Stimulated activated CD4-positive, alpha-beta T cell treated with anti-CD3 and anti-CD28 coated beads, TNF-alpha, amount 100 ng/mL, for 24 hours (primary cell): Measurements from ENCODE around the gene GNAL.
"Not testable (repeated sequence)": the region's sequence is repeated elsewhere in the genome, so short reads cannot be mapped to it uniquely, and the experiment has no call there.

Experiments
- DNase-seq, 3 experiments: peaks; one replicate each; pipeline ENCODE4 v3.0.0-alpha.2; 2020; ENCODE audit warnings: low read depth in 3 of 3

The GNAL gene

GRCh38 chr18:11849279-11849678 lies 160.2 kb downstream of the GNAL start:
- no peak for DNase-seq

DNA sequence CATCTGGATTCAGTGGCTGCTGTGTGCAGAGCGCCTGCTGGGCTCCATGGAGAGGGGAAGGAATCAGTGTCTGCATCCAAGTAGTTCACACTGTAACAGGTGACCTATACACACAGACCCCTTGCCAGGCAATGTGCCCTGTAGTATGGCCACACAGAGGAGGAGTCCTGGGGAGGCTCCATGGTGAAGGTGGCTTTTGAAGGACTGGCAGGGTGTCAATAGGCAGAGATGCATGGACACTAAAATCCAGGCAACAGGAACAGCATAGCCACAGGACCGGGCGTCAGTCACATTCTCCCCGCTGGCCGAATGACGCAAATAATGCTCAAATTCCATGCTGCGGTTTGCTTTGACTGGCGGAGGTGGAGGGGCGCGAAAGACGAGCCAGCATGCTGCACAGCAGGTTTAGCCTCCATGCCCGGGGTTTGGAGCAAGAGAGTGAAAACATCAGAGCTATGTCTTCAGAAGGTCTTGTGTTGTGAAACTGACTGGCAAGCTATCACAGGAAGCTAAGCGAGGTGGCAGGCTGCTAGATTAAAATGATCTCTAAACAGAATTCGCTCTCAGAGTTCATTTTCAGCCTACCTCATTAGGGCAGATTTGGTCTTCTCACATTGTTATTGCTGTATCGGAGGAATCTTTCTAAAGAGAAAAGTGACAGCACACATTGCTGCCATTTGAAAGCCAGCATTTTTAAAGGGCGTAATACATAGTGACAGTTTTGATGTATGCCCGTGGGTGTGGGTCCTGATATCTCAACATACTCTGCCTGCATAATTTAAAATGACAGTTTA lies 161.0 kb downstream of the GNAL start:
- DNase-seq: peak; percentile 19 to 55 (median 23)

DNA sequence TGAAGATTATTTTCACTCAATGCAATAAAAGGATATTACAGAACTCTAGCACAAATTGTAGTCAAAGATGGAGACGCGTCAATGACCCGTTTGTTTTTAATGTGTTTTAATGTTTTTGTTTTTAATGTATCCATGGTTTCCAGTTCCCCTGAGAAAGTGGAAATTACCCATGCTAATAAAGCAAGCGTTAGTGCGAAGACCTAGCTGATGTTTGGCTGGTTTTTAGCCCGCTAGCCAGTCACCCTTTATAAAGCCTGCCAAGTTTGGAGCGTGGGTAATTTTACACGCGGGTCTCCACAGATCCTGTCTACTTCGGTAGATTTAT lies 161.7 kb downstream of the GNAL start:
- DNase-seq: no peak

GRCh38 chr18:11851146-11851805 lies 162.2 kb downstream of the GNAL start, which contains the start of gene CHMP1B:
Gene CHMP1B, plus strand, starts transcription at chr18:11851413. Its CDS starts 99 bp downstream, at chr18:11851512.
- DNase-seq: peak; percentile 93 to 96 (median 95)

DNA sequence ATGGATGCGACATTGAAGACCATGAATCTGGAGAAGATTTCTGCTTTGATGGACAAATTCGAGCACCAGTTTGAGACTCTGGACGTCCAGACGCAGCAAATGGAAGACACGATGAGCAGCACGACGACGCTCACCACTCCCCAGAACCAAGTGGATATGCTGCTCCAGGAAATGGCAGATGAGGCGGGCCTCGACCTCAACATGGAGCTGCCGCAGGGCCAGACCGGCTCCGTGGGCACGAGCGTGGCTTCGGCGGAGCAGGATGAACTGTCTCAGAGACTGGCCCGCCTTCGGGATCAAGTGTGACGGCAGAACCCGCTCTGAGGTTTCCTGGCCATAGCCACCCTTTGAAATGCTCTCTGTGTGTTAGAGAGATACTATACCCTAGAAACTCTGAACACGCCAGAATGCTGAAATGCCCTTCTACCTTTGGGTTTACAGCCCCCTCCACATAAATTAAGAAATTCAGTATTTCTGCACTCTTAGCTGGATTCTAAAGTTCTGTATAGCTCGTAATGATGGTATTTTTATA lies 162.8 kb downstream of the GNAL start:
- peak in 2 of 3 experiments; percentile 6 to 16 for DNase-seq

- not testable (repeated sequence) for DNase-seq
These were observed 165.5 kb downstream of the GNAL start for GRCh38 chr18:11854554-11854953.

- DNase-seq: no peak
These were observed 168.3 kb downstream of the GNAL start for GRCh38 chr18:11857177-11857887.

DNA sequence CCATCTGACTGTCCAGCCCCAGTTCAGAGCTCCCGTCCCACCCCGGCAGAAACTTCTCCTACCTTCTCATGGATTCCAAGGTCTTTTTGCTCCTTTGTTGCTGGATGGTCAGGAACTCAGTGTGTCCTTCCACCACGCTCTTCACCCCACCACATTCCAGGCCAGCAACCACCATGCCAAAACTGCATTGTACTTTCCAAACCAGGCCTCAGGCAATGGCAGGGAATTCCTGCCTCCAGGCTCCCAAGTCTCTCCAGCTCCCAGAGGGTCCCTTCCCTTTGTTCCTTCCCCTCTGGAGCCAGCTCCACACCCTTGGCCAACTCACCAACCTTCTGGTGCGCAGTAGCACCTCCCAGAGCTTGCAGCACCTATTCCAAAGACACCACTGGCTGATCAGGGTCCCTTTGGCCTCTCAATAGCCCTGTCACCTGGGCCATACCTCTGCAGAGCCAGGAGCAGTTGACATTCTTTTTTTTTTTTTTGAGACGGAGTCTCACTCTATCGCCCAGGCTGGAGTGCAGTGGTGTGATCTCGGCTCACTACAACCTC lies 170.3 kb downstream of the GNAL start:
- no peak for DNase-seq

GRCh38 chr18:11859903-11860407 lies 170.9 kb downstream of the GNAL start:
- no peak for DNase-seq

DNA sequence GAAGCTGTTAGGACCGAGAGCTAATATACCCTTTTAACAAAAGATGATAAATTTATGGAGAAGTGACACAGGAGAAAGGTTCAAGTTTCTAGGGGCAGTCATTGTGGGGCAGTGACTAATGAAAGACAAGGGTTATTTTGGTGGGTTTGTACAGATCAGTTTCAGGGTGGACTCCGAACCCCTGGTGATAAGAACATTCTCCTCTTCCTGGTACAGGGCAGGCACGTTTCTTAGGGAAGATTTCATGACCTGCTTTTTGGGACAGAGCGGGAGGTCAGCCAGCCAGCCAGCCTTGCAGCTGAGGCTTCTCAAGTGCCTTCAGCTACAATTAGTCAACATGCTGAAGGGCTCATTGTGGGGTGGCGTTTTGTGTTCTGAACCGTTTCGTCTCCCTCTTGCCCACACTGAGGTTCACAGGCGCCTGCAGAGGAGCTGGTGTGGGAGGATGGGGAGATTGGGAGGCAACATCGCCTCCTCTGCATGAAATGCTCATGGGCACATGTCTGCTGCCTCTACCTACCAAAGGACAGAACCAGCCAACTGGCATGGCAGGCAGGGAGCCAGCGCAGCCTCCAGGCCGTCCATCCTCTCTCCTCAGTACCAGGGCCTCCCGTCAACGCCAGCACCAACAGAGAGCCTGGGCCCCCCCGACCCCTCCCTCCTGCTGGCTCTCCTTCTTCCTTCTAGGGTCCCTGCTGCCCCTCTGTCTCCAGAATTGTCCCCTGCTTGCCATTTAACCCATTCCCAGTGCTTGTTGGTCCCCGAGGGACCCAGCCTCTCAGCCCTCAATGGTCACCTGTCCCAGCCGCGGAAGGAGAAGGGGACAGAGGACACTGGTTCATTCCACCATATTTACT lies 171.8 kb downstream of the GNAL start:
- DNase-seq: no peak

DNA sequence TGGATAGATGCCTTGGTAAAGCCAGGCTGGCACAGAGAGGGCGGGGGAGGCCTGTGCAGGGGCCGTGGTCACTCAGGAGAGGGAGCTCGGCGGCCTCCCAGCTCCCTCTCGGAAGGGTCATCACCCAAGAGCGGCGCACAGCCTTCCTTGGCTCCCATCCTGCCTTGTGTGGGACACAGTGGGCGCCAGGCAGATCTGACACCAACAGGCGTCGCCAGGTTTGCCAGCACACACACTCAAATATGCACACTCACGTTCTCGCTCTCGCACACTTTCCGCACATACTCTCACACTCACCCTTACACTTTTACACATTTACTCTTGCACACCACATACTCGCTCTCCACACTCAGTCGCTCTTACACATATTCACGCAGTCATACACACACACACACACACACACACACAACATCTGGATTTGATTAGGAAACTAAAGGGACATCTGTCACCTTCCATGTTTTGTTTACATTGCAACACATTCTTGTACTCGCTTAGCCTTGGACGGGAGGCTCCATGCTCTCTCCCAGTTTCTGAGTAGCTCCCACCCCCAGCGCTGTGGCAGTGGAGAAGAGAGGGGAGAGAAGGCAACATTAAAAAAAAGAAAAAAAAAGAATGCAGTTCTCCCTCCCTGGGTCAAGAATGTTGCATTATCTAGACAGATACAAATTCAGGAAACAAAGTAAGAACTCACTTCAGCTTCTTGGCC lies 172.7 kb downstream of the GNAL start:
- no peak for DNase-seq

GRCh38 chr18:11862468-11863137 lies 173.5 kb downstream of the GNAL start:
- DNase-seq: no peak

DNA sequence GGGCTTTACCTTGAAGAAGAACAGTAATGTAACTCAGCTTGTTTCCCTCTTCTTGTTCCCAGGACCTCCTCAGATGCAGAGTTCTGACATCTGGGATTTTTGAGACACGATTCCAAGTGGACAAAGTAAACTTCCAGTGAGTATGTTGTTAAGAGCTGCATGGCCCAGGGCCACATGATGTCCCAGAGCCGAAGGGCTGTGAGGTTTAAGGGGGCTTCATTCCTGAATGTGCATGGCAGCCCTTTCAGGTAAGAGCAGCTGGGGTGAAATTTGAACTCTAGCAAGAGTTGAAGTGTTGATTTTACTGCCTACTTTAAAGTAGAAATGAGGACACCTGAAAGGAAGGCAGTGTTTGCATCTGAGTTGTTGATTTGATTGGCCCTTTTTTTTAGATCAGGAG lies 175.4 kb downstream of the GNAL start:
- DNase-seq: no peak

DNA sequence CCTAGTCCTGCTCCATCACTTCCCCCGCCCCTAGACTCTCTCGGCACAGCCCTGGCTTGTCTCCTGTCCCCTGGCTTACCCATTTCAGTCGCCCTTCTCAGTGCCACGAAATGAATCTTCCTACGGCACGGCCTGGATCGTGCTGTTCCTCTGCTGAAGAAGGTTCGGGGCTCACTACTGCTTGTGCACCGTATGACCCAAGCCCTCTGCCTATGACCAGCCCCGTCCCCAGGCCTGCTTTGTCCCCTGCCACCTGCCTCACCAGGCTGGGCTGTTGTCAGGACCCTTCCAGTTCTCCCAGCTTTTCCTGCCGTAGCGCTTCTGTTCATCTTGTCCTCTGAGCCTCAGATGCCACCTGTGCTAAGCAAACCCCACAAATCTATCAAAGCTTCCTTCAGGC lies 176.0 kb downstream of the GNAL start:
- no peak for DNase-seq

GRCh38 chr18:11866329-11866728 lies 177.3 kb downstream of the GNAL start:
- DNase-seq: no peak

- no peak for DNase-seq
These were observed 177.7 kb downstream of the GNAL start for GRCh38 chr18:11866764-11867163.

- no peak for DNase-seq
These were observed 179.2 kb downstream of the GNAL start for GRCh38 chr18:11868230-11868629.

DNA sequence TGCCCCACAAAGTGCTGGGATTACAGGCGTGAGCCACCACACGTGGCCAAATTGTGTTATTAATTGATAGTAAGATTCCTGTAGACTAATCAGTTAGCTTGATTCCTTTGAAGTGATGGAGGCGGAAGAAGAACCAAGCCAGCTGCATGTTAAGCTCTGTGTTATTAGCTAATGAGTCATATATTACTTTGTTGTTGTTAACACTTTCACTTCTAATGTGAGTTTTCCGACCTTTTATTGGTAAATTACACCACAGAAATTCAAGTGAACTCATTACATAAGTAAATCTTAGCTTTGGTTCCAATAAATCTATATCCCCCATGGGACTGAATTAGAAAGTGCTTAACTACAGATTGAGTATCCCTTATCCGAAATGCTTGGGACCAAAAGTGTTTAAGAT lies 182.4 kb downstream of the GNAL start:
- DNase-seq: no peak

GRCh38 chr18:11872479-11873136 lies 183.5 kb downstream of the GNAL start:
- DNase-seq: no peak
